Psoas muscle (tissue), 8 donors: ENCODE measurements around the gene DBN1. TPM values are rescaled to one million over a fixed set of nuclear protein-coding genes. Genes with fewer than 3 reads are reported as not detected.

Experiments used
- ATAC-seq, 4 donors: fragments of 200-7000 bp; cut with Tn5 transposase; one replicate each; pipeline ENCODE4 v1.9.1; 2020; ENCODE audit warnings: moderate library complexity in 3 of 4, mild to moderate bottlenecking in 2 of 4
- DNase-seq, 2 donors: peaks; one replicate each; pipeline ENCODE4 v3.0.0-alpha.2; 2020
- H3K27ac ChIP-seq: fragments of 200-600 bp; one replicate; pipeline ENCODE4 v1.8.0; 2022
- H3K27me3 ChIP-seq, 3 donors: fragments of 200-600 bp in 1 of 3; one replicate each; pipeline versions ENCODE4 v1.6.1 to v1.8.0; 2013 to 2022; ENCODE audit warnings: low read length in 2 of 3, mild to moderate bottlenecking in 2 of 3, moderate library complexity in 1 of 3; ENCODE audit not compliant: insufficient read depth in 3 of 3
- H3K36me3 ChIP-seq, 2 donors: fragments of 200-600 bp in 1 of 2; one replicate each; pipeline versions ENCODE4 v1.6.1 to v1.8.0; 2013 to 2022; ENCODE audit warnings: low read depth in 1 of 2, mild to moderate bottlenecking in 1 of 2, moderate library complexity in 1 of 2; ENCODE audit not compliant: insufficient read depth in 1 of 2
- H3K4me1 ChIP-seq: fragments of 200-600 bp; one replicate; pipeline ENCODE4 v1.8.0; 2022
- H3K4me3 ChIP-seq: fragments of 200-600 bp; one replicate; pipeline ENCODE4 v1.8.0; 2022; ENCODE audit warnings: mild to moderate bottlenecking
- H3K9me3 ChIP-seq: fragments of 200-600 bp; one replicate; pipeline ENCODE4 v1.8.0; 2022
- CTCF ChIP-seq: fragments of 200-600 bp; IDR thresholded peaks from one replicate; pipeline ENCODE4 v1.8.0; 2022; ENCODE audit warnings: antibody characterized with exemption
- WGBS, 3 donors: extraction: QIAGEN DNeasy Blood & Tissue Kit; methylation state at CpG; one replicate each; pipeline versions ENCODE4 v1.1.6 to v1.1.7; 2013; 5-methylcytosine and 5-hydroxymethylcytosine counted together
- intact Hi-C, 2 donors: fragments of 100-400 bp; cut with DNase I; formaldehyde crosslinking; loops; one replicate each; pipeline versions ENCODE4 v1.11.0 to v1.14.2; 2022
- polyA plus RNA-seq, 3 donors: library from polyadenylated mRNA; stranded (reverse); fragments of 200-250 nt; gene quantifications; one replicate each; pipeline ENCODE4 v1.2.3, GENCODE V29; 2013
- total RNA-seq, 4 donors: library from RNA; stranded (reverse); fragmentation: NEBNext Ultra II Directional in 2 of 4; extraction: Animal tissue kit (Norgen Biotek cat#: 25700) in 2 of 4; gene quantifications; one replicate each; pipeline versions ENCODE4 v1.2.1 to v1.2.4, GENCODE V29; 2021 to 2023
- donor health status: healthy with polysubstance abuse.
- donor health status: DM: no; HTN: no; CAD: no; lungs with moderate emphysema.
- donor health status: Bipolar disorder and iron deficiency.
- donor health status: healthy.
- donor health status: DM: yes; HTN: yes; CAD: no.
- donor health status: DM: no; HTN: no; CAD: no.
- donor health status: DM: no; HTN: no; CAD: no.
- donor health status: DM: yes; HTN: yes; CAD: no.

The DBN1 gene
- total and polyA plus RNA-seq, 7 donors, result 8.1 to 28.4 (median 20.8) TPM

GRCh38 chr5:177465044-177465443 is 8.4 kb downstream of the DBN1 start:
- H3K27ac ChIP-seq, result no peak overlapping the region
- peaks cover 0 to 19% of the 10 kb centered on the region in 2 donors for H3K36me3 ChIP-seq
- TF ChIP-seq CTCF, result no peak
- H3K9me3 ChIP-seq, result no peaks in the 10 kb centered on the region
- no peak for ATAC-seq
- no peak overlapping the region for H3K4me3 ChIP-seq
- DNase-seq, result no peak
- H3K4me1 ChIP-seq, result no peaks in the 10 kb centered on the region
- intact Hi-C loops, result no loop called here
- no peaks in the 10 kb centered on the region for H3K27me3 ChIP-seq
- WGBS, 3 donors, result 93 to 99% (median 99%) methylated on average over 11 of the region's 11 CpGs

DNA sequence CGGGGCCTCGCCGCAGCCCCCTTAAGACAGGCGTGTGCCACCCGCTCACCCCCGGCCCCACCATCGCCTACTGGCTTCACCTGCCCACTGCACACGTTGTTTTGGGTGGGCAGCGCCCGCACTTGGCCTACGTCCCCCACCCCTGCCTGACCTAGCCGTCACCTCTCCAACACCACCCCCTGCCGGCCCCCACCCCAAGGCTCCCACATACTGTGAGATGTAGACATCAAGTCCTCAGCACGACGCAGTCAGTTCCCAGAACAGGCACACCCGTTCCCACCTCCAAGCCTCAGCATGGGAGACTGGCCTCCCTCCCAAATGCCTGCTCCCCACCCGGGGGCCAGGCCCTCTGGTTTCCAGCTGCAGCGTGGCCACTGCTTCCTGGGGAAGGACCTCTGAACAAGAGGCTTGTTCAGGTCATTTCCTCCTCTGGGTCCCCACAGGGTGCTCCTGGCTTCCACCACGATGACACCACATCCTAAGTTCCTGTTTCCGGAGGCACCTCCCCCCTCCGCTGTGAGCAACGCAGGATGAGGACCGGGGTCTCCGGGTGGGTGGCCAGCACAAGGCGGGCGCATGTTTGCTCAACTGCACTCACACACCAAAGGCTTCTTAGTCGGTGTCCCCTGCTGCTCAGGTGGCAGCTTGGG is 11.3 kb downstream of the DBN1 start:
- peaks cover 0 to 23% of the 10 kb centered on the region in 2 donors for H3K36me3 ChIP-seq
- intact Hi-C loops, result no loop called here
- no peak for TF ChIP-seq CTCF
- peak overlapping the region; percentile 32 for H3K27ac ChIP-seq
- no peaks in the 10 kb centered on the region for H3K9me3 ChIP-seq
- H3K4me1 ChIP-seq, result peaks cover 3% of the 10 kb centered on the region
- WGBS, 3 donors, result 73 to 76% (median 75%) methylated on average over 27 of the region's 27 CpGs
- H3K27me3 ChIP-seq, result no peaks in the 10 kb centered on the region
- ATAC-seq (peak in 2 of 4 donors; percentile 21 to 24), DNase-seq (peak in 1 of 2 donors; percentile 74)
- peak overlapping the region; percentile 28 for H3K4me3 ChIP-seq

GRCh38 chr5:177459819-177460628 is 13.4 kb downstream of the DBN1 start:
- peaks cover 11% of the 10 kb centered on the region for H3K4me1 ChIP-seq
- DNase-seq, result peak in 1 of 2 donors; percentile 55

GRCh38 chr5:177459357-177459756 is 14.1 kb downstream of the DBN1 start:
- peaks cover 0 to 4% of the 10 kb centered on the region in 2 donors for H3K36me3 ChIP-seq
- H3K4me3 ChIP-seq, result no peak overlapping the region
- WGBS, 3 donors, result 88 to 94% (median 93%) methylated on average over 11 of the region's 11 CpGs
- H3K4me1 ChIP-seq, result peaks cover 11% of the 10 kb centered on the region
- DNase-seq (no peak), ATAC-seq (no peak)
- H3K9me3 ChIP-seq, result no peaks in the 10 kb centered on the region
- TF ChIP-seq CTCF, result no peak
- H3K27me3 ChIP-seq, result no peaks in the 10 kb centered on the region
- no peak overlapping the region for H3K27ac ChIP-seq
- intact Hi-C loops, result loop anchor here in 1 of 2 donors (10.0 kb wide), 1 partner anchor 145 kb away; the partner anchor contains the start of gene MXD3

More at GRCh38 chr5:177459819-177460628, 13.4 kb downstream of the DBN1 start:
- H3K27ac ChIP-seq, result no peak overlapping the region
- TF ChIP-seq CTCF, result no peak
- ATAC-seq, result no peak
- WGBS, 3 donors, result 92 to 96% (median 92%) methylated on average over 24 to 28 of the region's 28 CpGs
- H3K4me3 ChIP-seq, result no peak overlapping the region
- H3K9me3 ChIP-seq, result no peaks in the 10 kb centered on the region
- H3K36me3 ChIP-seq, result peaks cover 0 to 5% of the 10 kb centered on the region in 2 donors
- intact Hi-C loops, result loop anchor here in 1 of 2 donors (10.0 kb wide), 1 partner anchor 145 kb away; the partner anchor contains the start of gene MXD3
- H3K27me3 ChIP-seq, result no peaks in the 10 kb centered on the region
